ENCODE measurements around the gene SLIT3.

Gene SLIT3

GRCh38 chr5:168819004-168819621 lies 481.8 kb downstream of the SLIT3 start:
- no peak for DNase-seq
- Histone ChIP-seq H3K27ac (no peak overlapping the region), H3K27me3 (replicated peaks) (no peaks in the 10 kb centered on the region), H3K36me3 (replicated peaks) (no peaks in the 10 kb centered on the region), H3K4me3 (ENCODE audit: low read depth, low read length) (no peak overlapping the region)
- TF ChIP-seq CTCF (IDR thresholded peaks at IDR 0.05; ENCODE audit: low read depth, low read length, missing control alignments): no peak
- in situ Hi-C loops (cut with HindIII; ENCODE audit: low pct_ligation_motif_present, low sequenced_read_pairs): no loop called here

- no peaks in the 10 kb centered on the region for H3K36me3 ChIP-seq (replicated peaks)
- H3K27me3 ChIP-seq (replicated peaks): no peaks in the 10 kb centered on the region
- no peak for TF ChIP-seq CTCF (IDR thresholded peaks at IDR 0.05; ENCODE audit: low read depth, low read length, missing control alignments)
- H3K27ac ChIP-seq: no peak overlapping the region
- DNase-seq: no peak
- in situ Hi-C loops (cut with HindIII; ENCODE audit: low pct_ligation_motif_present, low sequenced_read_pairs): no loop called here
- H3K4me3 ChIP-seq (ENCODE audit: low read depth, low read length): no peak overlapping the region
Observed at GRCh38 chr5:168818558-168818957, 482.4 kb downstream of the SLIT3 start.

- in situ Hi-C loops (cut with HindIII; ENCODE audit: low pct_ligation_motif_present, low sequenced_read_pairs): no loop called here
- TF ChIP-seq CTCF (IDR thresholded peaks at IDR 0.05; ENCODE audit: low read depth, low read length, missing control alignments): no peak
- DNase-seq: no peak
- H3K27me3 ChIP-seq (replicated peaks): no peaks in the 10 kb centered on the region
- H3K4me3 ChIP-seq (ENCODE audit: low read depth, low read length): no peak overlapping the region
- H3K36me3 ChIP-seq (replicated peaks): no peaks in the 10 kb centered on the region
- H3K27ac ChIP-seq: no peak overlapping the region
Observed at GRCh38 chr5:168817591-168817990, 483.3 kb downstream of the SLIT3 start.

- Histone ChIP-seq H3K4me3 (ENCODE audit: low read depth, low read length) (no peak overlapping the region), H3K27me3 (replicated peaks) (no peaks in the 10 kb centered on the region), H3K36me3 (replicated peaks) (no peaks in the 10 kb centered on the region), H3K27ac (no peak overlapping the region)
- DNase-seq: no peak
- no peak for TF ChIP-seq CTCF (IDR thresholded peaks at IDR 0.05; ENCODE audit: low read depth, low read length, missing control alignments)
- in situ Hi-C loops (cut with HindIII; ENCODE audit: low pct_ligation_motif_present, low sequenced_read_pairs): no loop called here
Observed at GRCh38 chr5:168816661-168817060, 484.3 kb downstream of the SLIT3 start.

- no peak for DNase-seq
- no peaks in the 10 kb centered on the region for H3K36me3 ChIP-seq (replicated peaks)
- in situ Hi-C loops (cut with HindIII; ENCODE audit: low pct_ligation_motif_present, low sequenced_read_pairs): no loop called here
- no peak overlapping the region for H3K27ac ChIP-seq
- TF ChIP-seq CTCF (IDR thresholded peaks at IDR 0.05; ENCODE audit: low read depth, low read length, missing control alignments): no peak
- no peaks in the 10 kb centered on the region for H3K27me3 ChIP-seq (replicated peaks)
- no peak overlapping the region for H3K4me3 ChIP-seq (ENCODE audit: low read depth, low read length)
Observed at GRCh38 chr5:168813184-168813968, 487.6 kb downstream of the SLIT3 start.
